Right lobe of liver (tissue), 6 donors: Measurements from ENCODE around the gene GTPBP2. TPM values are rescaled to one million over a fixed set of nuclear protein-coding genes. Genes with fewer than 3 reads are reported as not detected.

Source experiments
- ATAC-seq, 4 donors: fragments of 200-7000 bp; cut with Tn5 transposase; one replicate each; pipeline ENCODE4 v1.9.1; 2020; ENCODE audit warnings: mild to moderate bottlenecking in 4 of 4, moderate library complexity in 4 of 4
- DNase-seq, 3 donors: peaks; one replicate each; pipeline ENCODE4 v3.0.0-alpha.2; 2020
- H3K27ac ChIP-seq, 3 donors: fragments of 200-600 bp; one replicate each; pipeline ENCODE4 v1.8.0; 2022
- H3K27me3 ChIP-seq, 2 donors: fragments of 200-600 bp; one replicate each; pipeline ENCODE4 v1.8.0; 2022
- H3K36me3 ChIP-seq, 4 donors: fragments of 200-600 bp; sonication (generic) in 1 of 4; one replicate each; pipeline versions ENCODE4 v1.5.1 to v1.8.0; 2017 to 2022; ENCODE audit warnings: control low read depth in 1 of 4
- H3K4me1 ChIP-seq, 4 donors: fragments of 200-600 bp; sonication (generic) in 1 of 4; one replicate each; pipeline versions ENCODE4 v1.5.1 to v1.8.0; 2017 to 2022; ENCODE audit warnings: control low read depth in 1 of 4
- H3K4me3 ChIP-seq, 3 donors: fragments of 200-600 bp; one replicate each; pipeline ENCODE4 v1.8.0; 2022
- H3K9me3 ChIP-seq, 4 donors: fragments of 200-600 bp; sonication (generic) in 1 of 4; one replicate each; pipeline versions ENCODE4 v1.5.1 to v1.8.0; 2017 to 2022; ENCODE audit warnings: control low read depth in 1 of 4
- POLR2A ChIP-seq: fragments of 450-650 bp; IDR thresholded peaks from one replicate; pipeline ENCODE4 v1.6.1; 2017; ENCODE audit warnings: antibody characterized with exemption, mild to moderate bottlenecking
- WGBS: methylation state at CpG from one replicate; pipeline ENCODE4 v1.1.6; 2018; ENCODE audit warnings: low coverage, low lambda C conversion rate; ENCODE audit not compliant: insufficient coverage; ENCODE audit errors: missing lambda C conversion rate; 5-methylcytosine and 5-hydroxymethylcytosine counted together
- intact Hi-C, 2 donors: fragments of 100-400 bp; cut with DNase I; formaldehyde crosslinking; loops; one replicate each; pipeline versions ENCODE4 v1.11.2 to v1.14.1; 2022
- total RNA-seq, 6 experiments: library from RNA; depleted of rRNA in 2 of 6; stranded (reverse); fragments of >200 nt in 2 of 6; fragmentation: NEBNext Ultra II Directional in 3 of 6; extraction: Animal tissue kit (Norgen Biotek cat#: 25700) in 3 of 6; gene quantifications; one replicate each; pipeline versions ENCODE4 v1.1.0 to v1.2.4, GENCODE V29; 2016 to 2023
- TF ChIP-seq, protein P1 (sequence below), 4 donors: fragments of 200-600 bp in 3 of 4; fragments of 450-650 bp in 1 of 4; IDR thresholded peaks; one replicate each; pipeline versions ENCODE4 v1.5.1 to v1.8.0; 2016 to 2022; ENCODE audit warnings: antibody characterized with exemption in 4 of 4, mild to moderate bottlenecking in 2 of 4
- donor health status: DM: no; HTN: yes; CAD: no.
- donor health status: DM: no; HTN: no; CAD: no.
- donor health status: DM: no; HTN: no; CAD: no.
- donor health status: DM: no; HTN: yes; CAD: no.
- donor health status: DM: no; HTN: yes; CAD: no.

Gene GTPBP2
- total RNA-seq, 6 experiments from 2014 or later = 12.5 to 39.9 (median 19.2) TPM

DNA sequence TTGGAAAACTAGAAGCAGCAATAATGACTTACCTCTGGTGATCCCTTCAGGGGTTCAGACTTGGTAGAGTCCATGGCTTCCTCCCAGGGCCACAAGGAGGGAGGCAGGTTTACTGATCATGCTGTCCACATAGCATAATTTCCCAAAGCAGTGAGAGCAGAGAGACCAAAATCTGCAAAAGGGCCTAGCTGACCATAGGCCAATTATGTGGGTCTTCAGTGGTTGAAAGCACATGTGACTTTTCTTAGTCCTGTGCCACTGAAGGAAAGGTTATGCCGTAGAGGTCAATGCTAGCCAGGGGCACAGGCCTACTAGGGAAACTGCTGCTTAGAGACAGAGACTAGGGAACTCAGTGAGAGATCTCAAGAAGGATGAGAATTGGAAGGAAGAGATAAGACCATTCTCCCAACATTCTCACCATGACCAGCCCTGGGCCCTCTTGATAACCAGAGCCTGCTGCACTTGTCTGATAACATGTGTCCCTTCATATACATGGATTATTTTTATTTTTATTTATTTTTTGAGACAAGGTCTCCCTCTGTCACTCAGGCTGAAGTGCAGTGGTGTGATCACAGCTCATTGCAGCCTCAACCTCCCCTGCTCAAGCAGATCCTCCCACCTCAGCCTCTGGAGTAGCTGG lies 2.0 kb upstream of the GTPBP2 start:
- no peaks in the 10 kb centered on the region for H3K9me3 ChIP-seq
- H3K27ac ChIP-seq = no peak overlapping the region
- no peaks in the 10 kb centered on the region for H3K27me3 ChIP-seq
- ATAC-seq (no peak), DNase-seq (no peak)
- H3K36me3 ChIP-seq = no peaks in the 10 kb centered on the region
- no peak overlapping the region for H3K4me3 ChIP-seq
- peaks cover 0 to 23% (median 10%) of the 10 kb centered on the region in 4 donors for H3K4me1 ChIP-seq
- TF ChIP-seq, protein P1, sequence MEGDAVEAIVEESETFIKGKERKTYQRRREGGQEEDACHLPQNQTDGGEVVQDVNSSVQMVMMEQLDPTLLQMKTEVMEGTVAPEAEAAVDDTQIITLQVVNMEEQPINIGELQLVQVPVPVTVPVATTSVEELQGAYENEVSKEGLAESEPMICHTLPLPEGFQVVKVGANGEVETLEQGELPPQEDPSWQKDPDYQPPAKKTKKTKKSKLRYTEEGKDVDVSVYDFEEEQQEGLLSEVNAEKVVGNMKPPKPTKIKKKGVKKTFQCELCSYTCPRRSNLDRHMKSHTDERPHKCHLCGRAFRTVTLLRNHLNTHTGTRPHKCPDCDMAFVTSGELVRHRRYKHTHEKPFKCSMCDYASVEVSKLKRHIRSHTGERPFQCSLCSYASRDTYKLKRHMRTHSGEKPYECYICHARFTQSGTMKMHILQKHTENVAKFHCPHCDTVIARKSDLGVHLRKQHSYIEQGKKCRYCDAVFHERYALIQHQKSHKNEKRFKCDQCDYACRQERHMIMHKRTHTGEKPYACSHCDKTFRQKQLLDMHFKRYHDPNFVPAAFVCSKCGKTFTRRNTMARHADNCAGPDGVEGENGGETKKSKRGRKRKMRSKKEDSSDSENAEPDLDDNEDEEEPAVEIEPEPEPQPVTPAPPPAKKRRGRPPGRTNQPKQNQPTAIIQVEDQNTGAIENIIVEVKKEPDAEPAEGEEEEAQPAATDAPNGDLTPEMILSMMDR (IDR thresholded peaks at IDR 0.05) = no peak
- TF ChIP-seq POLR2A = no peak
- 100% methylated on average over 1 of the region's 1 CpG for WGBS
- intact Hi-C loops = no loop called here

DNA sequence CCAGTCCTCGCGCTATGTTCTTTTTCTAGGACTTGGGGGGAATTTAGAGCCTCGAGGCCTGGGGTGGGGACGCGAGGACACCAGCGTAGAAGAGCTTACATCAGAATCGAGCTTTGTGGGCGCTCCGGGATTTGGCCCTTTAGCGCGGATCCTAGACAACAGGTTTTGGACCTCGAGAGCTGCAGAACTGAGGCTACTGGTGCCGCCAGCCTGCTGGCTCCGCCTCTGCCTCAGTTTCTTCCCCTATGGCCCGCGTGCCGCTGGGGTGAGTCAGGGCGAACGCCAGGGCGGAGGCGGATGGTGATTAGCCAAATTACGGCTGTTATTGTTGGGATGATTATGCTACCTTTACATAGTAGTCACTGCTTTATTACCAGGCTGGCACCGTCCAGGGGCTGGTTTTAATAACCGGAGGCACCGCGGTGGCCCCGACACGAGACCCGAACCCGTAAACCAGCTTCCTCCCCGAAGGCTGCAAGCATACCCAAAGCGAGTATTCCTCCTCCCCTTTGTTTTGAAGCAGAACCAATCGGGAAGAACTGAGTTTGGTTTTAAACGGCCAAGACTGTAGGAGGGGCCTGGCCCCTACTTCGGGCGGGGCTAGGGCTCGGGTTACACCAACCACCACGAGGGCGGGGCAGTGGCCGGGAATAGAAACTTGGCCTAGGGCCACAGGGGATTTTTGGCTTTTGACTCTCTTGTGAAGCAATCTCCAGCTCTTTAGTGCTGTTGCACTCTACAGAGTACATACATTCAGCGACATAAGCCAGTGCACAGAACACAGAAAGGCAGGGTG lies 639 bp upstream of the GTPBP2 start:
- 0% methylated on average over 28 of the region's 41 CpGs for WGBS
- peak; percentile 78 to 89 (median 85) for ATAC-seq

DNA sequence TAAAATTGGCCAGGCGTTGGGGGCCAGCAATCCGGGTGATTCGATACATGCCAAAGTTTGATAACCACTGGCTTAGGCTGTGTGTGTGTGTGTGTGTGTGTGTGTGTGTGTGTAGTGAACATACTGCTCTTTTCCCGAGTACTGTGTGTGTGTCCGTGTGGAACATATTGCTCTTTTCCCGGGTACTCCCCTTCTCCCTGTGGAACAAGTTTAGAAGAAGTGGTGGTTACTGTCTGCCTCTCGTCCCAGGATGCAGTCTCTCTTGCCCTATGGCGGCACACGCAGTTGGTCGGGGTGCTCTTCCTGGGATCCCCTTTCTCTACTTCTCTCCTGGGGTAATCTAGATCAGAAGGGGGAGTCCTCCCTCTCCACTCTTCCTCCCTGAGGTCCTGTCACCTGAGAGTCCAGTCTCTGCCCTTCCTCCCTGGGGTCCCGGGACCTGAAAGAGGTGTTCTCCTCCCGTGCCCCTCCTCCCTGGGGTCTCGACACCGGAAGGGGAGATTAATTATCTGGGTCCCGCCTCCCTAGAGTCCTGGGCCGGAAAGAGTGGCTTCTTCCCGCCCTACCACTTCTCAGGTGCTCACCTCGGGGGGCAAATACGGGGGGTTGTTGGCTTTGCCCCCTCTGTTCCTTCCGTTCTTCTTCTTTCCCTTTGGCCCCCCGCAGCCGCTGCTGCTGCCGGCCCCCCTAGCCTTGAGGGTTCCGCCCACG lies 516 bp downstream of the GTPBP2 start:
- peaks cover 0 to 20% (median 14%) of the 10 kb centered on the region in 4 donors for H3K36me3 ChIP-seq
- H3K27ac ChIP-seq = peak overlapping the region; percentile 82 to 98 (median 93)
- H3K4me1 ChIP-seq = peaks cover 0 to 19% (median 9%) of the 10 kb centered on the region in 4 donors
- ATAC-seq = peak in 2 of 4 donors; percentile 0 to 3
- H3K27me3 ChIP-seq = no peaks in the 10 kb centered on the region
- peak; percentile 48 to 60 (median 58) for DNase-seq
- H3K9me3 ChIP-seq = no peaks in the 10 kb centered on the region
- WGBS = 0% methylated on average over 24 of the region's 25 CpGs
- intact Hi-C loops = no loop called here
- H3K4me3 ChIP-seq = peak overlapping the region; percentile 72 to 93 (median 91)
- TF ChIP-seq POLR2A = no peak
- TF ChIP-seq, protein P1 (IDR thresholded peaks at IDR 0.05) = no peak

More for the DNA sequence above, 639 bp upstream of the GTPBP2 start:
- Histone ChIP-seq H3K4me3 (peak overlapping the region; percentile 72 to 93 (median 91)), H3K9me3 (no peaks in the 10 kb centered on the region), H3K27me3 (no peaks in the 10 kb centered on the region), H3K36me3 (peaks cover 0 to 9% (median 8%) of the 10 kb centered on the region in 4 donors), H3K4me1 (peaks cover 0 to 19% (median 9%) of the 10 kb centered on the region in 4 donors), H3K27ac (peak overlapping the region; percentile 93 to 98 (median 95))
- peak; percentile 95 to 97 (median 96) for DNase-seq
- peak; percentile 82 for TF ChIP-seq POLR2A
- TF ChIP-seq, protein P1 (IDR thresholded peaks at IDR 0.05) = no peak
- intact Hi-C loops = no loop called here

DNA sequence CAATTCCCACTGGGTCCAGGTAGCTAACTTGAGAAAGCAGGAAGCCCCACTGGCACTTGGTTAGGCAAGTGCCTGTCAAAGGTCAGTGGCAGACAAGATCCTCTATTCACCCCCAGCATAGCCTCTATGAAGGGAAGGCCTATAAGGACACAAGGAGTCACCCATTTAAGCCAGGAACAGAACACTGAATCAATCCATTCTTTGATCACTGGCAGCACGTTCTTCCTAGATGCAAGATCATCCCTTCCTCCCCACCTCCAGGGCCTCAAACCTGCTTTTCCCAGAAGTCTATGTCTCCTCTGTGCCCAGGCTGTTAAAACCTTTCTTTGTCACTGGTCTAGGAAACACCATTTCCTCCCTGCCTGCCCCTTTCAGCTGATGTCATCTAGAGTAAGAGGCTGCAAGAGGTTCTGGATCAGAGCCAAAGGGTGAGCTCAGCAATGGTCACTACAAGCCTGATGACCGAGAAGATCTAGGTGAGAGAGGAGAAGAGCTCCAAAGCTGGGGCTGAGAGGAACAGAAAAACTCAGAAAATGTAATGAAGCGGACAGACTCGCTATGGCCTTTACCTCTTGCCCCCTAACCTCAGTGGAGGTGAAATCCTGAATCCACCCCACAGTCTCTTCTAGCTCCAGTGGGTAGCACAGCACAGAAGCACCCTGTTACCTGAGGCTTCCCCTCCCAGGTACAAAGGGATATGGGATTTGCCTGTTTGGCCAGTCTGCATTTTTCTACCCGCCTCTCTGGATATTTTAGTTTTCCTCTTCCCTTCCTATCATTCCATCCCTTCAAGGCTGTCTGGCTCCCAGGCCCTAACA lies 1.8 kb downstream of the GTPBP2 start:
- H3K4me1 ChIP-seq = peaks cover 0 to 19% (median 9%) of the 10 kb centered on the region in 4 donors
- ATAC-seq = peak; percentile 2 to 40 (median 16)
- H3K27ac ChIP-seq = peak overlapping the region; percentile 52 to 68 (median 61)
- 22% methylated on average over 5 of the region's 5 CpGs for WGBS
- H3K27me3 ChIP-seq = no peaks in the 10 kb centered on the region
- intact Hi-C loops = no loop called here
- DNase-seq = peak in 2 of 3 donors; percentile 76 to 79
- TF ChIP-seq, protein P1 (IDR thresholded peaks at IDR 0.05) = no peak
- TF ChIP-seq POLR2A = peak; percentile 65
- H3K4me3 ChIP-seq = no peak overlapping the region
- H3K36me3 ChIP-seq = peaks cover 0 to 34% (median 21%) of the 10 kb centered on the region in 4 donors
- H3K9me3 ChIP-seq = no peaks in the 10 kb centered on the region
